H1 (cell line): Measurements from ENCODE around the gene SPTAN1. TPM values are rescaled to one million over a fixed set of nuclear protein-coding genes. Genes with fewer than 3 reads are reported as not detected.

ENCODE experiments used
- CTCF ChIA-PET: fragments of 300-600 bp; sonication (Branson Sonifier 250); formaldehyde crosslinking; loops from one replicate; lab custom pipeline; 2021; ENCODE audit not compliant: partially characterized antibody; lab: Charles Lee
- POLR2A ChIA-PET: fragments of 300-600 bp; sonication (Branson Sonifier 250); formaldehyde crosslinking; loops from one replicate; lab custom pipeline; 2021; ENCODE audit warnings: inconsistent platforms; ENCODE audit not compliant: partially characterized antibody; lab: Charles Lee
- DNase-seq, 2 experiments: peaks; one replicate each; pipeline versions ENCODE4 v3.0.0 to v3.0.0-alpha.2; 2010 to 2022; ENCODE audit warnings: low spot score in 2 of 2, low read depth in 1 of 2, mixed read lengths in 1 of 2
- FAIRE-seq: peaks from 2 replicates; lab custom pipeline; 2011; peaks lifted over from hg19 to GRCh38; lab: Jason Lieb, UNC
- H2AFZ ChIP-seq: 2 replicates; pipeline ENCODE4 v1.8.1; 2012; ENCODE audit warnings: low read length, inconsistent platforms
- H2AK5ac ChIP-seq: 2 replicates; pipeline ENCODE4 v1.6.1; 2013; ENCODE audit warnings: low read depth, low read length
- H2BK120ac ChIP-seq: replicated peaks from 2 replicates; pipeline ENCODE3; 2013; ENCODE audit warnings: low read depth, low read length, inconsistent platforms
- H2BK12ac ChIP-seq: 2 replicates; pipeline ENCODE4 v1.6.1; 2013; ENCODE audit warnings: low read depth, low read length
- H2BK15ac ChIP-seq: 2 replicates; pipeline ENCODE4 v1.6.1; 2013; ENCODE audit warnings: low read length
- H2BK20ac ChIP-seq: 2 replicates; pipeline ENCODE4 v1.6.1; 2013; ENCODE audit warnings: low read length
- H2BK5ac ChIP-seq: 2 replicates; pipeline ENCODE4 v1.6.1; 2013; ENCODE audit warnings: low read depth, low read length
- H3K14ac ChIP-seq: 2 replicates; pipeline ENCODE4 v1.6.1; 2013; ENCODE audit warnings: inconsistent platforms; ENCODE audit not compliant: insufficient read length
- H3K18ac ChIP-seq: 2 replicates; pipeline ENCODE4 v1.6.1; 2013; ENCODE audit warnings: low read length; ENCODE audit errors: extremely low read depth
- H3K23ac ChIP-seq: 2 replicates; pipeline ENCODE4 v1.6.1; 2013; ENCODE audit warnings: inconsistent platforms; ENCODE audit not compliant: insufficient read length
- H3K23me2 ChIP-seq: 2 replicates; pipeline ENCODE4 v1.6.1; 2013; ENCODE audit warnings: low read depth, low read length
- H3K27ac ChIP-seq: 2 replicates; pipeline ENCODE4 v1.6.1; 2011; ENCODE audit warnings: low read depth, low read length, inconsistent platforms
- H3K27me3 ChIP-seq, 4 experiments: replicated peaks in 1 of 4; 1 replicate in 1 of 4; 2 replicates in 3 of 4; pipeline versions ENCODE4 v1.6.1 to v1.8.1; 2011 to 2013; ENCODE audit warnings: low read length in 3 of 4, mild to moderate bottlenecking in 3 of 4, inconsistent platforms in 2 of 4, mixed read lengths in 2 of 4, moderate library complexity in 1 of 4; ENCODE audit not compliant: control insufficient read depth in 3 of 4, insufficient read depth in 3 of 4; ENCODE audit errors: extremely low read depth in 1 of 4
- H3K36me3 ChIP-seq, 4 experiments: 2 replicates each; pipeline versions ENCODE4 v1.6.1 to v1.8.1; 2011 to 2013; ENCODE audit warnings: mild to moderate bottlenecking in 4 of 4, low read length in 3 of 4, moderate library complexity in 2 of 4, control low read depth in 1 of 4, inconsistent platforms in 1 of 4; ENCODE audit not compliant: insufficient read depth in 4 of 4, control insufficient read depth in 2 of 4
- H3K4ac ChIP-seq: replicated peaks from 2 replicates; pipeline ENCODE3; 2013; ENCODE audit warnings: low read length, low read depth, mixed read lengths, inconsistent platforms; ENCODE audit not compliant: insufficient read length
- H3K4me1 ChIP-seq, 4 experiments: replicated peaks in 1 of 4; 1 replicate in 1 of 4; 2 replicates in 3 of 4; pipeline versions ENCODE4 v1.6.1 to v1.8.1; 2011 to 2013; ENCODE audit warnings: low read length in 3 of 4, inconsistent platforms in 2 of 4, mixed read lengths in 1 of 4; ENCODE audit not compliant: insufficient read depth in 4 of 4, control insufficient read depth in 3 of 4
- H3K4me2 ChIP-seq, 2 experiments: 2 replicates each; pipeline versions ENCODE4 v1.6.1 to v1.8.1; 2011 to 2013; ENCODE audit warnings: low read depth in 2 of 2, low read length in 2 of 2, control low read depth in 1 of 2, inconsistent platforms in 1 of 2, mild to moderate bottlenecking in 1 of 2; ENCODE audit not compliant: insufficient read depth in 1 of 2
- H3K4me3 ChIP-seq, 4 experiments: fragments of 200-600, 300-600 bp in 1 of 4; sonication (generic), shearing (Covaris generic), sonication (Bioruptor Twin) in 1 of 4; 2 replicates each; pipeline versions ENCODE4 v1.5.1 to v1.8.1; 2011 to 2016; ENCODE audit warnings: low read length in 4 of 4, low read depth in 3 of 4, control low read depth in 2 of 4, inconsistent platforms in 2 of 4, mild to moderate bottlenecking in 2 of 4, mixed read lengths in 1 of 4, moderate library complexity in 1 of 4; ENCODE audit not compliant: insufficient read depth in 2 of 4; ENCODE audit errors: extremely low read depth in 1 of 4
- H3K56ac ChIP-seq: replicated peaks from 2 replicates; pipeline ENCODE3; 2013; ENCODE audit warnings: low read depth, mild to moderate bottlenecking, mixed read lengths, low read length, inconsistent platforms; ENCODE audit not compliant: insufficient read length
- H3K79me1 ChIP-seq: 2 replicates; pipeline ENCODE4 v1.6.1; 2013; ENCODE audit warnings: low read depth, low read length, control low read depth
- H3K79me2 ChIP-seq, 2 experiments: 2 replicates each; pipeline versions ENCODE4 v1.6.1 to v1.8.1; 2012 to 2013; ENCODE audit warnings: low read length in 2 of 2, mild to moderate bottlenecking in 2 of 2, inconsistent platforms in 1 of 2; ENCODE audit not compliant: insufficient read depth in 2 of 2, control insufficient read depth in 1 of 2
- H3K9ac ChIP-seq, 4 experiments: replicated peaks in 1 of 4; 1 replicate in 1 of 4; 2 replicates in 3 of 4; pipeline versions ENCODE4 v1.6.1 to v1.8.1; 2011 to 2013; ENCODE audit warnings: low read depth in 3 of 4, low read length in 3 of 4, control low read depth in 2 of 4, mild to moderate bottlenecking in 2 of 4, moderate library complexity in 2 of 4, inconsistent platforms in 1 of 4; ENCODE audit errors: extremely low read depth in 1 of 4
- H3K9me3 ChIP-seq, 2 experiments: 2 replicates each; pipeline versions ENCODE4 v1.6.1 to v1.8.1; 2012 to 2013; ENCODE audit warnings: mild to moderate bottlenecking in 2 of 2, moderate library complexity in 2 of 2, control low read depth in 1 of 2, inconsistent platforms in 1 of 2, low read depth in 1 of 2, low read length in 1 of 2, mixed read lengths in 1 of 2; ENCODE audit not compliant: insufficient read depth in 2 of 2
- H4K20me1 ChIP-seq, 2 experiments: replicated peaks in 1 of 2; 2 replicates each; pipeline versions ENCODE3 to v1.8.1; 2011 to 2013; ENCODE audit warnings: inconsistent platforms in 2 of 2, low read length in 2 of 2, mild to moderate bottlenecking in 1 of 2; ENCODE audit not compliant: insufficient read depth in 2 of 2, control insufficient read depth in 1 of 2
- H4K5ac ChIP-seq: 2 replicates; pipeline ENCODE4 v1.6.1; 2013; ENCODE audit warnings: low read length, low read depth, mixed read lengths, inconsistent platforms; ENCODE audit not compliant: insufficient read length
- H4K8ac ChIP-seq: 2 replicates; pipeline ENCODE4 v1.8.0; 2013; ENCODE audit warnings: mild to moderate bottlenecking, moderate library complexity, low read length, inconsistent platforms; ENCODE audit not compliant: insufficient read depth; ENCODE audit errors: extremely low read depth
- H4K91ac ChIP-seq: replicated peaks from 2 replicates; pipeline ENCODE3; 2013; ENCODE audit warnings: low read length, mixed read lengths, inconsistent platforms; ENCODE audit not compliant: insufficient read length
- ATF2 ChIP-seq: IDR thresholded peaks from 2 replicates; pipeline ENCODE4 v1.6.1; 2012; ENCODE audit warnings: low read length, inconsistent platforms
- ATF3 ChIP-seq: IDR thresholded peaks from 2 replicates; pipeline ENCODE4 v1.6.1; 2011; ENCODE audit warnings: low read depth, mild to moderate bottlenecking, low read length; ENCODE audit not compliant: insufficient read depth
- BACH1 ChIP-seq: IDR thresholded peaks from 2 replicates; pipeline ENCODE4 v1.6.1; 2012; ENCODE audit warnings: low read length, improper control_type of control experiment
- CREB1 ChIP-seq: IDR thresholded peaks from 2 replicates; pipeline ENCODE4 v1.6.1; 2012; ENCODE audit warnings: inconsistent platforms
- RAD21 ChIP-seq, 2 experiments: IDR thresholded peaks in 1 of 2; conservative IDR thresholded peaks in 1 of 2; 2 replicates each; pipeline ENCODE4 v1.6.1; 2011; ENCODE audit warnings: low read depth in 2 of 2, low read length in 2 of 2, improper control_type of control experiment in 1 of 2, inconsistent platforms in 1 of 2, mild to moderate bottlenecking in 1 of 2, moderate library complexity in 1 of 2
- RXRA ChIP-seq: IDR thresholded peaks from 2 replicates; pipeline ENCODE4 v1.6.1; 2011; ENCODE audit warnings: low read depth, mild to moderate bottlenecking, low read length, moderate library complexity; ENCODE audit not compliant: insufficient read depth
- SRF ChIP-seq: IDR thresholded peaks from 2 replicates; pipeline ENCODE4 v1.6.1; 2011; ENCODE audit warnings: mild to moderate bottlenecking, low read depth, low read length, moderate library complexity
- SUZ12 ChIP-seq: fragments of 200-600 bp; sonication (generic); IDR thresholded peaks from 2 replicates; pipeline ENCODE4 v1.6.1; 2012; ENCODE audit warnings: mild to moderate bottlenecking, inconsistent platforms, low read length, moderate library complexity, mixed read lengths
- WGBS, 2 experiments: shearing (Covaris generic) in 1 of 2; methylation state at CpG; one replicate each; pipeline versions ENCODE4 v1.1.6 to v1.1.7; 2013 to 2015; ENCODE audit warnings: low lambda C conversion rate in 2 of 2, mixed read lengths in 2 of 2, inconsistent platforms in 1 of 2, low coverage in 1 of 2, missing lambda C conversion rate in 1 of 2; ENCODE audit not compliant: insufficient replicate concordance in 2 of 2, insufficient coverage in 1 of 2, insufficient read length in 1 of 2; ENCODE audit errors: extremely low coverage in 1 of 2, missing lambda C conversion rate in 1 of 2; 5-methylcytosine and 5-hydroxymethylcytosine counted together
- polyA plus RNA-seq, 7 experiments: library from polyadenylated mRNA; depleted of rRNA in 3 of 7; stranded (reverse) in 5 of 7; unstranded in 2 of 7; fragments of >200 nt in 5 of 7; fragments of 200-250 nt in 2 of 7; gene quantifications; 1 replicate in 5 of 7; 2 replicates in 1 of 7; 4 replicates in 1 of 7; pipeline versions ENCODE4 v1.2.1 to v1.2.3, GENCODE V29; 2011 to 2013; ENCODE audit warnings: missing spikeins in 2 of 7, mixed read lengths in 2 of 7
- total RNA-seq: library from RNA; stranded (reverse); fragmentation: NEBNext Ultra II Directional; extraction: Animal tissue kit (Norgen Biotek cat#: 25700); gene quantifications from 2 replicates; pipeline ENCODE4 v1.2.1, GENCODE V29; 2021

Gene SPTAN1
- total and polyA plus RNA-seq, 2 of the 8 experiments (the other 6 are each of a cell fraction or from before 2014, with no cell fraction given) = 182 to 216 TPM

DNA sequence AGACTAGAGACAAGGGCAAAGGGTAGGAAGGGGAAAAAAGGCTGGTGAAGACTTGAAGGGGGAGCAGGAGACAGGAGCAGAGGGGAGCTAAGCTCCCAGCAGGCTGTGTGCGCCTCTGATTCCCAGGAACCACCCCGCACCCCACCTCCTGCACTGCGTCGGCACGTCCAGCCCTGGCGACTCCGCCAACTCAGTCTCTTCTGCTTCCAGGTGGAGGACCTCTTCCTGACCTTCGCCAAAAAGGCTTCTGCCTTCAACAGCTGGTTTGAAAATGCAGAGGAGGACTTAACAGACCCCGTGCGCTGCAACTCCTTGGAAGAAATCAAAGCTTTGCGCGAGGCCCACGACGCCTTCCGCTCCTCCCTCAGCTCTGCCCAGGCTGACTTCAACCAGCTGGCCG, 73.8 kb downstream of the SPTAN1 start:
- 91% methylated on average over 16 of the region's 16 CpGs; no CpG with 5 or more reads in 1 of the 2 experiments for WGBS, 2 experiments
- H3K27ac ChIP-seq = no peak overlapping the region
- H3K36me3 ChIP-seq = peaks cover 21 to 47% (median 35%) of the 10 kb centered on the region in 4 experiments

More for the DNA sequence above, 73.8 kb downstream of the SPTAN1 start:
- H3K4me1 ChIP-seq = no peaks in the 10 kb centered on the region
- no peak overlapping the region for H3K9ac ChIP-seq
- no peaks in the 10 kb centered on the region for H3K79me2 ChIP-seq
- H3K4me2 ChIP-seq = no peak overlapping the region
- no peak overlapping the region for H2BK12ac ChIP-seq
- H4K91ac ChIP-seq = no peak overlapping the region
- ChIA-PET POLR2A (interaction anchor here (0.7 to 5.3 kb wide), 4 partner anchors 8 to 70 kb away, joined by 3 to 28 read pairs (median 5); no protein-coding TSS in a partner anchor), CTCF (interaction anchor here (0.6 to 2.6 kb wide), 6 partner anchors 9 to 367 kb away, joined by 3 to 13 read pairs (median 4); no protein-coding TSS in a partner anchor)
- H2AK5ac ChIP-seq = no peak overlapping the region
- no peak overlapping the region for H3K4ac ChIP-seq
- no peak overlapping the region for H3K23ac ChIP-seq
- H3K9me3 ChIP-seq = no peaks in the 10 kb centered on the region
- no peak overlapping the region for H2BK15ac ChIP-seq
- no peaks in the 10 kb centered on the region for H3K23me2 ChIP-seq
- no peak overlapping the region for H2BK20ac ChIP-seq
- no peak overlapping the region for H3K18ac ChIP-seq
- H2BK120ac ChIP-seq = no peak overlapping the region
- no peak for FAIRE-seq
- H4K20me1 ChIP-seq = peaks cover 3 to 17% of the 10 kb centered on the region in 2 experiments
- H3K27me3 ChIP-seq = no peaks in the 10 kb centered on the region
- no peak overlapping the region for H3K56ac ChIP-seq
- no peak overlapping the region for H4K5ac ChIP-seq
- no peak overlapping the region for H2BK5ac ChIP-seq
- H2AFZ ChIP-seq = no peak overlapping the region
- no peak overlapping the region for H3K14ac ChIP-seq
- no peak overlapping the region for H4K8ac ChIP-seq
- DNase-seq = no peak
- H3K4me3 ChIP-seq = no peak overlapping the region
- peaks cover 5% of the 10 kb centered on the region for H3K79me1 ChIP-seq
- TF ChIP-seq SRF (no peak), ATF3 (no peak), SUZ12 (no peak), BACH1 (no peak), RAD21 (IDR thresholded peaks at IDR 0.05 in 1 of 2, conservative IDR thresholded peaks at IDR 0.05 in 1 of 2; ENCODE audit: low read depth in 2 of 2, low read length in 2 of 2) (no peak), RXRA (no peak), ATF2 (no peak), CREB1 (no peak)
